DMS114 treated with DMSO at 0.1 percent for 48 hours (cell line): ENCODE data around the gene TLX1.
"Not testable (repeated sequence)": the region's sequence is repeated elsewhere in the genome, so short reads cannot be mapped to it uniquely, and the experiment has no call there.

Source experiments
- DNase-seq: peaks from one replicate; lab custom pipeline; 2025; ENCODE audit not compliant: unreplicated experiment; lab: John Stamatoyannopoulos, UW

The TLX1 gene

DNA sequence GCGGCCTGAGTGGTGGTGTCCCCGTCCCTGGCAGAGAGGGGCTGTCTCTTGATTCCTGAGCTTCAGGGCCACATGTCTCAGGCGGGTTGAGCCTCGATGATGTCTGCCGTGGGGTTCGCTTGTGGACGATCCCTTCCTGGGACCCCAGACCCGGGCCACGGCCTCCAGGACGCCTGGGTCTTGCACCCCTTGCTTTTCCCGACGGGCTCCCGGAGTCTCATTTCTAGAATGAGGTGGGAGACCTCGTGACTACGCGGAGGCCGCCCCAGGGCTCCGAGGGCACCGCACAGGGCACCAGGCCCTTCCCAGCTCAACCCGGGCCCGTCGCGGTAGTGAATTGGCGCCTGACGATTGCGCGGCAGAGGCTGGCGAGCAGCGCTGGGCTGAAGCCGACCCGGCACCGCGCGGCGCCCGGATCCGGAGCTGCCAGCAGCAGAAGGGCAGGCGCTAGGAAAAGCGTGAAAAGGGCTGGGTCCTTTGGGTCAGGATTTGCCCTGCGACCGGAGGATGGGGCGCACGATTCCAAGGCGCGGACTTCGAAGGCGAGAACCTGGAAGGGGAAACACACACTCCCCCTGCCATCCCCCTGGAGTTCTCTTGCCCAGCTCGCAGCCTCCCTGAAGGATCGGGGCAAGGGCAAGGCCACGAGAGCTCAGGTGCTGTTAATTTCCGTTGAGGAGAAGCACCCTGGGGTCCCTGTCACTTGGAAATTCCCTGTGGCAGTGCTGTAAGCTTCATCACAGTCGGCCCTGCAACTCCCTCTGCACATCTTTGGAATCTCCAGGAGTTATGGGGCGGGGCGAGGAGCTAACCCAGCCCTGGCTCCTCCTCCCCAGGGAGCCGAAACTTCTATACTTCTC lies 15.5 kb downstream of the TLX1 start:
- DNase-seq = no peak

DNA sequence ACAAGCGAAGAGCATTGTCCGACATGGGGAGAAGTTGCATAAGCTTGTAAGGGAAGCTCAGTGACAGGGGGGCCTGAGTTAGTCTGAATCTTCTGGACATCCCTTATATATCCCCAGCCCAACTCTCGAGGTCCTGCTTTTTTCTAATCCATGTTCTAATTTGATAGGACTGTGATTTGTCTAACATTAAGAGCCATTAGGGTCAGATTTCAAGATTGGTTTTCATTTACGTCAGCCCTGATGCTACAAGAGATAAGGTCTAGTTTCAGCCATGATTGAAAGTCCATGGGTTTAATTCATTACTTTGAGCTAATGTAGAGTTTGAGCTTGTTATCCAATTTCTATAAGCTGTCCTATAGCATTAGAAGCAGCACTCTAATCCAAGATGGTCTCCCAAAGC lies 20.3 kb downstream of the TLX1 start:
- no peak for DNase-seq

DNA sequence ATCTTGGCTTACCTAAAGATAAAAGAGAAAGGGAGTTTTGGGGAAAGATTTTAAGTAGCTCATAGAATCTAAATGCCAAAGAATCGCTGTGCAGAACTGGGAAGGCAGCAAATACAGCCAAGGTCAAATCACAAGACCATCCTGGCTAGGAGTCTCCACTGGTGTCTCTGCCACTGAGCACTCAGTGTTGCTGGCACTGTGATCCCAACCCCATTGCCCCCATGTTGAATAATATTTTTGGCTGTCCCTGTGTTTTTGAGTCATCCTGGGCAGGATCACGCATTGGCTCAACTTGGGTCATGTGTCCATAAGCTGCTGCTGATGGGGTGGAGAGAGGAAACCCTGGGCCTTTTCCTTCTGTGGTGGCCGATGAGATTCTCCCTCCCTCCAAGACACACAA lies 21.2 kb downstream of the TLX1 start:
- DNase-seq = no peak

DNA sequence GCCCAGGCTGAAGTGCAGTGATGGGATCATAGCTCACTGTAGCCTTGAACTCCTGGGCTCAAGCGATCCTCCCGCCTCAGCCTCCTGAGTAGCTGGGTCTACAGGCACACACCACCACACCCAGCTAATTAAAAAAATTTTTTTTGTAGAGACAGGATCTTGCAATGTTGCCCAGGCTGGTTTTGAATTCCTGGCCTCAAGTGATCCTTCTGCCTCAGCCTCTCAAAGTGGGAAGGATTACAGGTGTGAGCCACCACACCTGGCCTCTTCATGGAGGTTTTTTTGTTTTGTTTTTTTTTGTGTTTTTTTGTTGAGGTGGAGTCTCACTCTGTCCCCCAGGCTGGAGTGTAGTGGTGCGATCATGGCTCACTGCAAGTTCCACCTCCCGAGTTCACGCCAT lies 23.4 kb downstream of the TLX1 start:
- not testable (repeated sequence) for DNase-seq

DNA sequence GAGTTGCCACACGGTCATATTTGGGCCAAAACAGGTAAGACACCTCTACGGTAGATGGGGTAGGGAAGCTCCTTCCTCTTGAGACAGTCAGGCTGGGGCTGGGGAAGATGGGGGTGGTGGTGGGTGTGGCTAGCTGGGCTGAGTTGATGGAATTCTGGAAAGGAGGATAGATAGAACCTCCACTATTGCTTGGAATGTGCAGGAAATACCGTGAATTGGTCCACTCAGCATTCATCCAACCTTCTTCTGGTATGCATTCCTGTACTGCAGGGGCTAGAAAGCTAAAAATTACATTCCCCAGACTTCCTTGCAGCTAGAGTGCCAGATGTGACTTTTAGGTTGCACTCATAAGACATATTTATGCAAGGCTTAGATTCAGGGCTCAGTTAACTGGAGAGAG lies 24.8 kb downstream of the TLX1 start:
- DNase-seq = no peak

DNA sequence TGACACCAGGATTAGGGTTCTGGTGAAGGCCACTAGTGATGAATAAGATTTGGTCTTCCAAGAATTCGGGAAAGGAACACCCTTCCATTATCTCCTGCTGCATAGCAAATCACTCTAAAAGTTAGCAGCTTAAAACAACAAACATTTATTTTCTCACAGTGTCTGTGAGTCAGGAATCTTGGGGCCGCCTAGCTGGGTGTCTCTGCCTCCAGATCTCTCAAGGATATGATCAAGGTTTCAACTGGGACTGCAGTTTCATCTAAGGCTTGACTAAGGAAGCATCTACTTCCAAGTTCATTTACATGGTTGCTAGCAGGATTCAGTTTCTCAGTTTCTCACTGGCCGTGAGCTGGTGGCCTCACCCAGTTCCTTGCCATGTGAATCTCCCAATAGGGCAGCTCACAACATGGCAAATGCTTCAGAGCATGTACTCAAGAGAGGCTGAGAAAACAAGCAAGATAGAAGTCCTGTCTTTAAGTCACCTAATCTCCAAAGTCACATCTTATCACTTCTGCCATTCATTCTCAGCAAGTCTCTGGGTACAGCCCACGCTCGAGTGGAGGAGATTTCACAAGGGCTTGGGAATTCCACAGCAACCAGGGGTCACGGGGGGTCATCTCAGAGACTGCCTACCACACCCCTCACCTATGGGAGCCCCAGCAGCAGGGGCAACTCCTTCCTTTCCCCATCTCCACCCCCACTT lies 26.8 kb downstream of the TLX1 start:
- DNase-seq = no peak

DNA sequence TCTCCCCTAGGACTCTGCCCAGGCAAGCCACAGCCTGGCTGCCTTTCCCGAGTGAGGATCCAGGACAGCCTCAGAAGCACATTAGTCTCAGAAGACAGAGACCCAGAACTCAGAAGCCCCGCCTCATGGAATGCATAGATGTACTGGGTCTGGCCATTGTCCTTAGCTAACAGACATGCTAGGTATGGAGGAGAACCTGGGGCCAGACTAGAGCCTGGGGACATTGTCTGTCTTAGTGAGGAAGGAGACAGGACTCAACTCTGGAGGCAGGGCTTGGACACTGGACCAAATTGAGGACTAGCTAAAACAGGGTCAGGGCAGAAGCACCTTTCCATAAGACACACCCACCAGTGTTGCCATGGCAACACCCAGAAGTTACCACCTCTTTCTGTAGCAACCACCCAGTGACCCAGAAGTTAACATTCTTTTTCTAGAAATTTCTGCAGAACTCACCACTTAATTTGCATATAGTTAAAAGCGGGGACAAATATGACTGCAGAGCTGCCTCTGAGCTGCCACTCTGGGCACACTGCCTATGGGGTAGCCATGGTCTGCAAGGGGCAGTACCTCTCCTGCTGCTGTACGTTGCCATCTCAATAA lies 27.5 kb downstream of the TLX1 start:
- DNase-seq = no peak

DNA sequence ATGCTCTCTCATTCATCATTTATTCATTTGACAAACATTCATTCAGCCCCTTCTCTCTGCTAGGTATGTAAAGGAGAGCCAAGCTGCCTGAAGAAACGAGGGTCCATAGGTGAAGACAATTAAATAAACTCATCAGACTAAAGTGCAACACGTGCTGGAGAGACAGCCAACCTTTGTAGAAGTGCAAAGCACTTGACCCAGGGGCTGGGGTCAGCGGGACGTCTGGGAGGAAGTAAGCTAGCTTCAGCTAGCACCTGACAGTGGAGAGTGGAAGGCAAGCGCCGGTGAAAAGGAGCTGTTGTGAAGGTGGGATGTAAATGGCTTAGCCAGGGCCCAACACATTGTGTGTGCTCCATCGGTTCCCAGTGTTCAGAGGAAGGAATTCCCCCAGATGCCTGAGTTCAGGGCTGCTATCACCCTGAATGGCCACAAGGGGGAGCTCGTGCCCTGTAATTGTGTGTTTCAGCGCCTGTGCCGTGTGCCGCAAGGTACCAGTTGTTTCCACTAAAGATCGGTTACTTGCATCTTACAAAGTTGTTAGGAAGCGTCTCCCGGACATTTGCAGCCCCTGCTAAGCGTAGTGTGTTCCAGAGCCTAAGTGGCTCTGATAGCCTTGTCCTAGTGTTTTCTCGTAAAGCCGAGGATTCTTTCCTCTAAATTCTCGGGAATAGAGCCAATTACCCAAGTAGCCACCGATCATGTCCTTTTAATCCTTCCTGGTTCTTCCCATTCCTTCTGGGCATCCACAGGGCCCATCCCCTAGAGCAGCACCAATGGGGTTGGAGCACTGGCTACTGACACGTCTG lies 30.6 kb downstream of the TLX1 start:
- DNase-seq = peak; percentile 86

DNA sequence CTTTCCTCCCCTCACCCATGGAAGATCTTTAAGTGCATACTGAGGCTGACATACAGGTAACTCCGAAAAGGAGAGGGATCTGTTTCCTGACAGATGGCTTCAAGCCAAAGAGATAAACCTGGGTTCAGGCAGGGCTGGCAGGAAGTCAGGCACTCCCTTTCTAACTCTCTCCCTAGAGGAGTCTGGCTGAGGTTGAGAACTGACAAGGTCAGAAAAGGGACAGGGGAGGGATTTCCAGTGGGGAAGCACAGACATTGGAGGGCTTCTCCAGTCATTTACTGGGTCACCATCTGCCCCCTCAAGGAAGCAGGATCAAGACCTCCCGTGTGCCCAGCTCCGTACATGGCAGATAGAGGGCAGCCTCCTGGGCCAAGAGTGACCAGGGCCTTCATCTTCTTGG lies 31.6 kb downstream of the TLX1 start:
- DNase-seq = no peak

DNA sequence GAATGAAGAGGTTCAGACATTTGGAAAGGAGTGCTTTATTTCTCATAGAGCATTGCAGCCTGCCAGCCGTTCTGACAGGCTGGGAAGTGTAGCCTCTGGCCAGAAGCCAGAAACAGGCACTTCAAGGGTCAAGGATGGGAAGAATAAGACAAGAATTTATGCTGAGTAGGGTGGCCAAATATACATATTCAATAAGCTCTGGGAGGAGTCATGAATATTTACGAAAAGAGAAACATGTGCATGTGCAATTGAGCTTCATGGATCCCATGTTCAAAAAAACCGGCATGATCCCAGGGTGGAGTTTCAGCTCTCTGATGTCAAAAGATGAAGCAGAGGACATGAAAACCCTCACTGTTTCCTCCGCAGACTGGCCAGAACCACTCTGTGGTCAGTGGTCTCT lies 32.9 kb downstream of the TLX1 start:
- no peak for DNase-seq

DNA sequence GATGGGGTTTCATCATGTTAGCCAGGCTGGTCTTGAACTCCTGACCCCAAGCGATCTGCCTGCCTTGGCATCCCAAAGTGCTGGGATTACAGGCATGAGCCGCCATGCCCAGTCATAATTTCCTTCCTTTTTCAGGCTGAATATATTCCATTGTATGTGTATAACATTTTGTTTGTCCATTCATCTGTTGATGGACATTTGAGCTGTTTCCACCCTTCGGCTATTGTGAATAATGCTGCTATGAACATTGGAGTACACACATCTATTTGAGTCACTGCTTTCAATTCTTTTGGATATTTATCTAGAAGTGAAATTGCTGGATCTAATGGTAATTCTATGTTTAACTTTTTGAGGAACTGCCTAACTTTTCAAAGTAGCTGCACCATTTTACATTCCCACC lies 34.6 kb downstream of the TLX1 start:
- DNase-seq = no peak

DNA sequence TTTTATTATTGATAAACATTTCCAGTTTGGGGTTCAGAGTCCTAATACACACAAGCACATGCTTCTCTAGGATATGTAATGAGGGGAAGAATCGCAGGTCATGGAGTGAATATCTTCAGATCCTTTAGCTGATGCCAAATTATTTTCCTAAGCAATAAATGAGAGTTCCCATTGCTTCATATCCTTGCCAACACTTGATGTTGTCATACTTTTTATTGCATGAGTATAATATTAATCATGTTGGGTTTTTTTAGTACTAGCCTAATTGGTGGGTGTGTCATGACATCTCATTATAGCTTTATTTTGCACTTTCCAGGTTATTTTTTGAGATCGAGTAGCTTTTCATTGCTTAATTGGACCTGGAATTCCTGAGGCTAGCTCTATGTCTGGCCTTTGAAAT lies 35.3 kb downstream of the TLX1 start:
- no peak for DNase-seq

DNA sequence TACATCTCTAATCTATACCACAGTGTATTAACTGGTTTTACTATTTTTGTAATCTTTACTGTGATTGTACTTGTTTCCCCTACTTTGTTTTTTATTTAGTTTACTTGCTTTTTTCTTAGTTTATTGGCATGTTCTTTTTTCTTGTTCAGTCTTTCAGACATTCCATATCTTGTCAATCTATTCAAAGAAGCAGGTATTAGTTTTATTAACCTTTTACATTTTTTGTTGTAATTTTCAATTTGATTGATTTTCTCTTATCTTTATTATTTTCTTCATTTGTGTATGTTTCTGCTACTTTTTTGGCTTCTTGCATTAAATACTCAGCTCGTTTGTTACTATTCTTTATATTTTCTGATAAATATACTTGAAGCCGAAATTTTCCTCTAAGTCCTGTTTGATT lies 41.6 kb downstream of the TLX1 start:
- no peak for DNase-seq

DNA sequence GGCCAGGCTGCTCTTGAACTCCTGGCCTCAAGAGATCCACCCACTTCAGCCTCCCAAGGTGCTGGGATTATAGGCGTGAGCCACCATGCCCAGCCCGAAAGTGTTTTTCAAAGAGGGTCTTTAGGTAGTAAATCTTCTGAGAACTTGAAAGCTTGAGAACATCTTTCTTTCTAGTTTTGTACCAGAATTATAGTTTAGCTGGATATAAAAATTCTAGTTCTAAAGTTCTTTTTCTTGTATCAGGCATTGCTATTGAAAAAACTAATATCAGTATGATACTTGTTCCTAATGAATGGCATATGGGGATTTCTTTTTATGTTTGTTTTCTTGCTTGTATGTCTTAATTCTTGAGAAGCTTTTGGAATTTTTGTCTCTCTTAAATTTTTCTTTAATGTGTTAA lies 43.2 kb downstream of the TLX1 start:
- DNase-seq = no peak

DNA sequence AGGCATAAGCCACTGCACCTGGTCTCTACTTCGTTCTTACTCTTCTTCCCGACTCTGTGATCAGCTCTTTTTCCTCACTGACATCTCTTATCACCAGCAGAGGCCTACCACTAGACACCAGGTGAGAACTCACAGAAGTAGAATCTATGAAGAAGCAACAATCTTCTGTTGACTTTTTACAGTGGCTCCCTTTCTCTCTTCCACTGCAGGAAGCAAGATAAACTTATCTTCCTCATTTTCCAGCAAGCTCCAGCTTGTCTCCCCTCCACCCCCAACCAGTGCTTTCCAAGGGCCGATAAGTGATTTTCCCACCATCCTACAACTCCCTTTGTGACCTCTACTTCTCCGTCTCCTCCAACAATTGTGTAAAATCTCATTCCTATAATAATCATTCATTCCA lies 45.5 kb downstream of the TLX1 start:
- no peak for DNase-seq

DNA sequence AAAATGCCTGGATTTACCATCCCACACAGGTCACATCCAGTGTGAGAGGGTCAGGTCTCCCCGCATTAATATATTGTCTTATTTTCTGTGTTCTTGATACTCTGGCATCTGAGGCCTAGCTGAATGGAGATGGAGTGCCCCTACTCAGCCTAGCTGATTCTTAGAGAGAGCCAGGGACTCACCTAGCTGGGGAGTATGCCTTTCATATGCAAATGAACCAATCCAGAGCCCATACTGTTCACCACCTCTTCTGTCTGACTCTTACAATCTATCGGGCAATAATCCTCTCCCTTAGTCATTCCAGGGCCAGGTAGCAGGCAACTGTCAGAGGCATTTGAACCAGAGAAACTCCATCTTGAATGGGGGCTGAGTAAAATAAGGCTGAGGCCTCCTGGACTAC lies 51.8 kb downstream of the TLX1 start:
- DNase-seq = no peak

DNA sequence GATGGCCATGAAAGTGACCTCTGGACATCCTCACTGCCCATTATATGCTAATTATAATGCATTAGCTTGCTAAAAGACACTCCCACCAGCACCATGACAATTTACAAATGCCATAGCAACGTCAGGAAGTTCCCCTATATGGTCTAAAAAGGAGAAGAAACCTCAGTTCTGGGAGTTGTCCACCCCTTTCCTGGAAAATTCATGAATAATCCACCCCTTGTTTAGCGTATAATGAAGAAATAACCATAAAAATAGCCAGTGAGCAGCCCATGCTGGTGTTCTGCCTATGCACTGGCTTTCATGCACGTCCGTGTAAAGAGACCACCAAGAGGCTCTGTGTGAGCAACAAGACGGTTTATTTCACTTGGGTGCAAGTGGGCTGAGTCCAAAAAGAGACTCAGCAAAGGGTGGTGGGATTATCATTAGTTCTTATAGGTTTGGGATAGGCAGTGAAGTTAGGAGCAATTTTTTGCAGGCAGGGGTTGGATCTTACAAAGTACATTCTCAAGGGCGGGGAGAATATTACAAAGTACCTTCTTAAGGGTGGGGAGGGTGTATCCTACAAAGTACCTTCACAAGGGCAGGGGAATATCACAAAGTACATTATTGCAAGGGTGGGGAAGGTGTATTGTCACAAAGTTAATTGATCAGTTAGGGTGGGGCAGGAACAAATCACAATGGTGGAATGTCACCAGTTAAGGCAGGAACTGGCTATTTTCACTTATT lies 52.5 kb downstream of the TLX1 start:
- no peak for DNase-seq
